GM23338 (cell line): Measurements from ENCODE around the gene PCDHA2. TPM values are rescaled to one million over a fixed set of nuclear protein-coding genes. Genes with fewer than 3 reads are reported as not detected.

Source experiments
- ATAC-seq: fragments of 200-7000 bp; cut with Tn5 transposase; 3 replicates; pipeline ENCODE4 v1.9.1; 2020
- DNase-seq: peaks from one replicate; pipeline ENCODE4 v3.0.0-alpha.2; 2015; ENCODE audit warnings: low spot score
- H2AFZ ChIP-seq: fragments of 200-600 bp; sonication (generic); 2 replicates; pipeline ENCODE4 v1.8.0; 2016; ENCODE audit warnings: antibody characterized with exemption, mild to moderate bottlenecking, moderate library complexity
- H3F3A ChIP-seq: fragments of 200-600 bp; sonication (generic); replicated peaks from 2 replicates; pipeline ENCODE4 v1.8.0; 2017; ENCODE audit warnings: antibody characterized with exemption, mixed run types, low read depth
- H3K27ac ChIP-seq: fragments of 200-600 bp; sonication (generic); 2 replicates; pipeline ENCODE4 v1.6.1; 2016; ENCODE audit warnings: low read depth
- H3K27me3 ChIP-seq: fragments of 200-600 bp; sonication (generic); 2 replicates; pipeline ENCODE4 v1.8.0; 2016; ENCODE audit warnings: mild to moderate bottlenecking, mixed run types, moderate library complexity; ENCODE audit not compliant: insufficient read depth
- H3K36me3 ChIP-seq: fragments of 200-600 bp; sonication (generic); 2 replicates; pipeline ENCODE4 v1.8.0; 2016; ENCODE audit warnings: mild to moderate bottlenecking; ENCODE audit not compliant: insufficient read depth
- H3K4me1 ChIP-seq: fragments of 200-600 bp; sonication (generic); 2 replicates; pipeline ENCODE4 v1.8.0; 2016; ENCODE audit warnings: mild to moderate bottlenecking, moderate library complexity; ENCODE audit not compliant: insufficient read depth
- H3K4me2 ChIP-seq: fragments of 200-600 bp; sonication (generic); 2 replicates; pipeline ENCODE4 v1.7.1; 2017; ENCODE audit warnings: mixed run types
- H3K4me3 ChIP-seq: fragments of 200-600 bp; sonication (generic); 2 replicates; pipeline ENCODE4 v1.6.1; 2016; ENCODE audit warnings: mixed run types
- H3K79me2 ChIP-seq: fragments of 200-600 bp; sonication (generic); replicated peaks from 2 replicates; pipeline ENCODE4 v1.8.0; 2017; ENCODE audit warnings: mild to moderate bottlenecking; ENCODE audit not compliant: insufficient read depth
- H3K9me2 ChIP-seq: fragments of 200-600 bp; sonication (generic); 2 replicates; pipeline ENCODE4 v1.8.0; 2017; ENCODE audit not compliant: insufficient read depth
- H4K20me1 ChIP-seq: fragments of 200-600 bp; sonication (generic); replicated peaks from 2 replicates; pipeline ENCODE4 v1.8.0; 2017; ENCODE audit warnings: mild to moderate bottlenecking; ENCODE audit not compliant: insufficient read depth
- H3K27ac Mint-ChIP-seq: 2 replicates; pipeline ENCODE4 v1.8.0; 2020; ENCODE audit warnings: inconsistent platforms, mild to moderate bottlenecking, moderate library complexity, mixed read lengths
- H3K27me3 Mint-ChIP-seq: 3 replicates; pipeline ENCODE4 v1.8.0; 2022; ENCODE audit warnings: low read depth, mild to moderate bottlenecking, moderate library complexity, mixed read lengths, inconsistent platforms; ENCODE audit not compliant: insufficient read depth, poor library complexity
- H3K36me3 Mint-ChIP-seq: 3 replicates; pipeline ENCODE4 v1.8.0; 2021; ENCODE audit warnings: low read depth, mild to moderate bottlenecking, inconsistent platforms, moderate library complexity, mixed read lengths
- H3K4me1 Mint-ChIP-seq: 3 replicates; pipeline ENCODE4 v1.8.0; 2020; ENCODE audit warnings: mild to moderate bottlenecking, inconsistent platforms, mixed read lengths
- H3K4me3 Mint-ChIP-seq: 3 replicates; pipeline ENCODE4 v1.8.0; 2021; ENCODE audit warnings: moderate library complexity, mild to moderate bottlenecking, inconsistent platforms, mixed read lengths
- H3K9me3 Mint-ChIP-seq: 3 replicates; pipeline ENCODE4 v1.8.0; 2020; ENCODE audit warnings: moderate library complexity, mild to moderate bottlenecking, inconsistent platforms, mixed read lengths
- CREB1 ChIP-seq: fragments of 250-450 bp; sonication (Bioruptor Pico); IDR thresholded peaks from 2 replicates; pipeline ENCODE4 v1.5.0; 2020; ENCODE audit warnings: low read depth, mild to moderate bottlenecking, moderate library complexity
- EZH2phosphoT487 ChIP-seq: fragments of 200-600 bp; sonication (generic); IDR thresholded peaks from one replicate; pipeline ENCODE4 v1.8.1; 2018; ENCODE audit warnings: antibody characterized with exemption; ENCODE audit not compliant: unreplicated experiment
- JUNB ChIP-seq: IDR thresholded peaks from one replicate; pipeline ENCODE4 v1.6.1; 2016; ENCODE audit warnings: antibody characterized with exemption; ENCODE audit not compliant: unreplicated experiment
- NANOG ChIP-seq: IDR thresholded peaks from 2 replicates; pipeline ENCODE4 v1.6.1; 2016; ENCODE audit warnings: antibody characterized with exemption, borderline replicate concordance
- POLR2AphosphoS5 ChIP-seq: IDR thresholded peaks from 2 replicates; pipeline ENCODE4 v1.6.1; 2016; ENCODE audit warnings: antibody characterized with exemption, low read depth
- STAT1 ChIP-seq: IDR thresholded peaks from one replicate; pipeline ENCODE4 v1.6.1; 2016; ENCODE audit warnings: antibody characterized with exemption; ENCODE audit not compliant: unreplicated experiment
- ZNF114 ChIP-seq: fragments of 250-450 bp; sonication (Bioruptor Pico); IDR thresholded peaks from 2 replicates; pipeline ENCODE4 v1.5.0; 2020; ENCODE audit warnings: mild to moderate bottlenecking, moderate library complexity
- ZNF331 ChIP-seq: fragments of 250-450 bp; sonication (Bioruptor Pico); IDR thresholded peaks from 2 replicates; pipeline ENCODE4 v1.5.0; 2020; ENCODE audit warnings: low read depth, mild to moderate bottlenecking, moderate library complexity
- polyA plus RNA-seq: library from polyadenylated mRNA; unstranded; fragments of >200 nt; fragmentation: Nextera tagmentation; extraction: Ambion mirVana; gene quantifications from 2 replicates; pipeline ENCODE4 v1.2.1, GENCODE V29; 2016
- total RNA-seq: library from RNA; depleted of rRNA; stranded (reverse); fragments of >200 nt; shearing (Covaris generic); gene quantifications from 2 replicates; pipeline ENCODE4 v1.2.3, GENCODE V29; 2014
- TF ChIP-seq, protein P1 (sequence below): IDR thresholded peaks from 2 replicates; pipeline ENCODE4 v1.6.1; 2016; ENCODE audit warnings: antibody characterized with exemption
- TF ChIP-seq, protein P2 (sequence below): fragments of 250-450 bp; sonication (Bioruptor Pico); IDR thresholded peaks from 2 replicates; pipeline ENCODE4 v1.5.0; 2020; ENCODE audit warnings: mild to moderate bottlenecking, moderate library complexity
- TF ChIP-seq, protein P3 (sequence below), 2 experiments: fragments of 200-600 bp in 1 of 2; sonication (generic) in 1 of 2; conservative IDR thresholded peaks; 2 replicates each; pipeline versions ENCODE4 v1.5.1 to v1.6.1; 2016 to 2017; ENCODE audit warnings: antibody characterized with exemption in 2 of 2, low read depth in 2 of 2, mild to moderate bottlenecking in 2 of 2, moderate library complexity in 1 of 2

The PCDHA2 gene
- total and polyA plus RNA-seq, 2 experiments from 2014 or later: 0.99 to 2.2 TPM

DNA sequence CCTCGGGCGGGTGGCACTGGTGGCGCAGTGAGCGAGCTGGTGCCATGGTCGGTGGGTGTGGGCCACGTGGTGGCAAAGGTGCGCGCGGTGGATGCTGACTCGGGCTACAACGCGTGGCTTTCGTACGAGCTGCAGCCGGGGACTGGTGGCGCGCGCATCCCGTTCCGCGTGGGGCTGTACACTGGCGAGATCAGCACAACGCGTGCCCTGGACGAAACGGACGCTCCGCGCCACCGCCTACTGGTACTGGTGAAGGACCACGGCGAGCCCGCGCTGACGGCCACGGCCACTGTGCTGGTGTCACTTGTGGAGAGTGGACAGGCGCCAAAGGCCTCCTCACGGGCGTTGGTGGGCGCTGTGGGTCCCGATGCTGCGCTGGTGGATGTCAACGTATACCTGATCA lies 14.2 kb downstream of the PCDHA2 start:
- Histone ChIP-seq H3K36me3 (no peaks in the 10 kb centered on the region), H3K27me3 (no peaks in the 10 kb centered on the region), H3K27ac (no peak overlapping the region), H3K4me3 (no peak overlapping the region), H3K9me2 (no peaks in the 10 kb centered on the region), H4K20me1 (no peaks in the 10 kb centered on the region), H2AFZ (no peak overlapping the region), H3K4me1 (0 out of 2 replicates have a peak, but pooled peaks cover 3% of the 10 kb centered on the region), H3F3A (no peaks in the 10 kb centered on the region), H3K4me2 (no peak overlapping the region), H3K79me2 (no peaks in the 10 kb centered on the region)
- Mint-ChIP-seq H3K4me3 (0 out of 3 replicates have a peak overlapping the region, but pooled peaks have one; percentile 17), H3K4me1 (peaks cover 7% of the 10 kb centered on the region), H3K9me3 (peaks cover 9% of the 10 kb centered on the region), H3K27me3 (no peaks in the 10 kb centered on the region), H3K27ac (no peak overlapping the region), H3K36me3 (peaks cover 19% of the 10 kb centered on the region)
- TF ChIP-seq CREB1 (no peak), JUNB (no peak), EZH2phosphoT487 (no peak), NANOG (no peak), STAT1 (no peak), ZNF331 (no peak), ZNF114 (no peak), POLR2AphosphoS5 (no peak)
- TF ChIP-seq, protein P1, sequence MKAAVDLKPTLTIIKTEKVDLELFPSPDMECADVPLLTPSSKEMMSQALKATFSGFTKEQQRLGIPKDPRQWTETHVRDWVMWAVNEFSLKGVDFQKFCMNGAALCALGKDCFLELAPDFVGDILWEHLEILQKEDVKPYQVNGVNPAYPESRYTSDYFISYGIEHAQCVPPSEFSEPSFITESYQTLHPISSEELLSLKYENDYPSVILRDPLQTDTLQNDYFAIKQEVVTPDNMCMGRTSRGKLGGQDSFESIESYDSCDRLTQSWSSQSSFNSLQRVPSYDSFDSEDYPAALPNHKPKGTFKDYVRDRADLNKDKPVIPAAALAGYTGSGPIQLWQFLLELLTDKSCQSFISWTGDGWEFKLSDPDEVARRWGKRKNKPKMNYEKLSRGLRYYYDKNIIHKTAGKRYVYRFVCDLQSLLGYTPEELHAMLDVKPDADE: no peak
- TF ChIP-seq, protein P2, sequence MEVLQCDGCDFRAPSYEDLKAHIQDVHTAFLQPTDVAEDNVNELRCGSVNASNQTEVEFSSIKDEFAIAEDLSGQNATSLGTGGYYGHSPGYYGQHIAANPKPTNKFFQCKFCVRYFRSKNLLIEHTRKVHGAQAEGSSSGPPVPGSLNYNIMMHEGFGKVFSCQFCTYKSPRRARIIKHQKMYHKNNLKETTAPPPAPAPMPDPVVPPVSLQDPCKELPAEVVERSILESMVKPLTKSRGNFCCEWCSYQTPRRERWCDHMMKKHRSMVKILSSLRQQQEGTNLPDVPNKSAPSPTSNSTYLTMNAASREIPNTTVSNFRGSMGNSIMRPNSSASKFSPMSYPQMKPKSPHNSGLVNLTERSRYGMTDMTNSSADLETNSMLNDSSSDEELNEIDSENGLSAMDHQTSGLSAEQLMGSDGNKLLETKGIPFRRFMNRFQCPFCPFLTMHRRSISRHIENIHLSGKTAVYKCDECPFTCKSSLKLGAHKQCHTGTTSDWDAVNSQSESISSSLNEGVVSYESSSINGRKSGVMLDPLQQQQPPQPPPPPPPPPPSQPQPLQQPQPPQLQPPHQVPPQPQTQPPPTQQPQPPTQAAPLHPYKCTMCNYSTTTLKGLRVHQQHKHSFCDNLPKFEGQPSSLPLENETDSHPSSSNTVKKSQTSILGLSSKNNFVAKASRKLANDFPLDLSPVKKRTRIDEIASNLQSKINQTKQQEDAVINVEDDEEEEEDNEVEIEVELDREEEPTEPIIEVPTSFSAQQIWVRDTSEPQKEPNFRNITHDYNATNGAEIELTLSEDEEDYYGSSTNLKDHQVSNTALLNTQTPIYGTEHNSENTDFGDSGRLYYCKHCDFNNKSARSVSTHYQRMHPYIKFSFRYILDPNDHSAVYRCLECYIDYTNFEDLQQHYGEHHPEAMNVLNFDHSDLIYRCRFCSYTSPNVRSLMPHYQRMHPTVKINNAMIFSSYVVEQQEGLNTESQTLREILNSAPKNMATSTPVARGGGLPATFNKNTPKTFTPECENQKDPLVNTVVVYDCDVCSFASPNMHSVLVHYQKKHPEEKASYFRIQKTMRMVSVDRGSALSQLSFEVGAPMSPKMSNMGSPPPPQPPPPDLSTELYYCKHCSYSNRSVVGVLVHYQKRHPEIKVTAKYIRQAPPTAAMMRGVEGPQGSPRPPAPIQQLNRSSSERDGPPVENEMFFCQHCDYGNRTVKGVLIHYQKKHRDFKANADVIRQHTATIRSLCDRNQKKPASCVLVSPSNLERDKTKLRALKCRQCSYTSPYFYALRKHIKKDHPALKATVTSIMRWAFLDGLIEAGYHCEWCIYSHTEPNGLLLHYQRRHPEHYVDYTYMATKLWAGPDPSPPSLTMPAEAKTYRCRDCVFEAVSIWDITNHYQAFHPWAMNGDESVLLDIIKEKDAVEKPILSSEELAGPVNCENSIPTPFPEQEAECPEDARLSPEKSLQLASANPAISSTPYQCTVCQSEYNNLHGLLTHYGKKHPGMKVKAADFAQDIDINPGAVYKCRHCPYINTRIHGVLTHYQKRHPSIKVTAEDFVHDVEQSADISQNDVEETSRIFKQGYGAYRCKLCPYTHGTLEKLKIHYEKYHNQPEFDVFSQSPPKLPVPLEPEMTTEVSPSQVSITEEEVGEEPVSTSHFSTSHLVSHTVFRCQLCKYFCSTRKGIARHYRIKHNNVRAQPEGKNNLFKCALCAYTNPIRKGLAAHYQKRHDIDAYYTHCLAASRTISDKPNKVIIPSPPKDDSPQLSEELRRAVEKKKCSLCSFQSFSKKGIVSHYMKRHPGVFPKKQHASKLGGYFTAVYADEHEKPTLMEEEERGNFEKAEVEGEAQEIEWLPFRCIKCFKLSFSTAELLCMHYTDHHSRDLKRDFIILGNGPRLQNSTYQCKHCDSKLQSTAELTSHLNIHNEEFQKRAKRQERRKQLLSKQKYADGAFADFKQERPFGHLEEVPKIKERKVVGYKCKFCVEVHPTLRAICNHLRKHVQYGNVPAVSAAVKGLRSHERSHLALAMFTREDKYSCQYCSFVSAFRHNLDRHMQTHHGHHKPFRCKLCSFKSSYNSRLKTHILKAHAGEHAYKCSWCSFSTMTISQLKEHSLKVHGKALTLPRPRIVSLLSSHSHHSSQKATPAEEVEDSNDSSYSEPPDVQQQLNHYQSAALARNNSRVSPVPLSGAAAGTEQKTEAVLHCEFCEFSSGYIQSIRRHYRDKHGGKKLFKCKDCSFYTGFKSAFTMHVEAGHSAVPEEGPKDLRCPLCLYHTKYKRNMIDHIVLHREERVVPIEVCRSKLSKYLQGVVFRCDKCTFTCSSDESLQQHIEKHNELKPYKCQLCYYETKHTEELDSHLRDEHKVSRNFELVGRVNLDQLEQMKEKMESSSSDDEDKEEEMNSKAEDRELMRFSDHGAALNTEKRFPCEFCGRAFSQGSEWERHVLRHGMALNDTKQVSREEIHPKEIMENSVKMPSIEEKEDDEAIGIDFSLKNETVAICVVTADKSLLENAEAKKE (CRISPR knock-in tag): no peak
- TF ChIP-seq, protein P3, sequence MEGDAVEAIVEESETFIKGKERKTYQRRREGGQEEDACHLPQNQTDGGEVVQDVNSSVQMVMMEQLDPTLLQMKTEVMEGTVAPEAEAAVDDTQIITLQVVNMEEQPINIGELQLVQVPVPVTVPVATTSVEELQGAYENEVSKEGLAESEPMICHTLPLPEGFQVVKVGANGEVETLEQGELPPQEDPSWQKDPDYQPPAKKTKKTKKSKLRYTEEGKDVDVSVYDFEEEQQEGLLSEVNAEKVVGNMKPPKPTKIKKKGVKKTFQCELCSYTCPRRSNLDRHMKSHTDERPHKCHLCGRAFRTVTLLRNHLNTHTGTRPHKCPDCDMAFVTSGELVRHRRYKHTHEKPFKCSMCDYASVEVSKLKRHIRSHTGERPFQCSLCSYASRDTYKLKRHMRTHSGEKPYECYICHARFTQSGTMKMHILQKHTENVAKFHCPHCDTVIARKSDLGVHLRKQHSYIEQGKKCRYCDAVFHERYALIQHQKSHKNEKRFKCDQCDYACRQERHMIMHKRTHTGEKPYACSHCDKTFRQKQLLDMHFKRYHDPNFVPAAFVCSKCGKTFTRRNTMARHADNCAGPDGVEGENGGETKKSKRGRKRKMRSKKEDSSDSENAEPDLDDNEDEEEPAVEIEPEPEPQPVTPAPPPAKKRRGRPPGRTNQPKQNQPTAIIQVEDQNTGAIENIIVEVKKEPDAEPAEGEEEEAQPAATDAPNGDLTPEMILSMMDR (conservative IDR thresholded peaks at IDR 0.05; ENCODE audit: low read depth in 2 of 2): no peak
- DNase-seq (no peak), ATAC-seq (no peak)
